Muscle layer of colon (tissue), 2 donors: Measurements from ENCODE around the gene TRIML1.
"Not testable (repeated sequence)": the region's sequence is repeated elsewhere in the genome, so short reads cannot be mapped to it uniquely, and the experiment has no call there.

Source experiments
- H3K27ac ChIP-seq: one replicate; pipeline ENCODE4 v1.7.0; 2013; ENCODE audit warnings: low read depth, mild to moderate bottlenecking, low read length, moderate library complexity
- H3K27me3 ChIP-seq, 2 donors: one replicate each; pipeline ENCODE4 v1.7.0; 2013; ENCODE audit warnings: low read length in 2 of 2, mild to moderate bottlenecking in 2 of 2; ENCODE audit not compliant: insufficient read depth in 2 of 2, control insufficient read depth in 1 of 2
- H3K36me3 ChIP-seq: one replicate; pipeline ENCODE4 v1.7.0; 2013; ENCODE audit warnings: mild to moderate bottlenecking, low read length; ENCODE audit not compliant: insufficient read depth
- H3K4me1 ChIP-seq: one replicate; pipeline ENCODE4 v1.7.0; 2013; ENCODE audit warnings: mild to moderate bottlenecking, low read length; ENCODE audit not compliant: insufficient read depth
- H3K4me3 ChIP-seq, 2 donors: one replicate each; pipeline ENCODE4 v1.7.0; 2013; ENCODE audit warnings: low read length in 2 of 2, low read depth in 1 of 2, mild to moderate bottlenecking in 1 of 2, moderate library complexity in 1 of 2
- H3K9ac ChIP-seq: one replicate; pipeline ENCODE4 v1.7.0; 2013; ENCODE audit warnings: low read length
- H3K9me3 ChIP-seq: one replicate; pipeline ENCODE4 v1.7.0; 2013; ENCODE audit warnings: mild to moderate bottlenecking, low read length
- donor health status: abdominal sarcoma.
- donor health status: Adenocarcinoma of cecum.

TRIML1 gene

GRCh38 chr4:188159513-188160226, 20.4 kb downstream of the TRIML1 start:
- H3K27me3 ChIP-seq, H3K4me3 ChIP-seq, H3K36me3 ChIP-seq, H3K9me3 ChIP-seq, H3K4me1 ChIP-seq, H3K27ac ChIP-seq, H3K9ac ChIP-seq: not testable (repeated sequence)

GRCh38 chr4:188160406-188160805, 21.2 kb downstream of the TRIML1 start:
- no peaks in the 10 kb centered on the region for H3K36me3 ChIP-seq

GRCh38 chr4:188161167-188161566, 21.9 kb downstream of the TRIML1 start:
- no peak overlapping the region for H3K9ac ChIP-seq
- H3K4me1 ChIP-seq: no peaks in the 10 kb centered on the region
- no peak overlapping the region for H3K4me3 ChIP-seq
- no peaks in the 10 kb centered on the region for H3K27me3 ChIP-seq
- no peaks in the 10 kb centered on the region for H3K36me3 ChIP-seq
- no peak overlapping the region for H3K27ac ChIP-seq
- H3K9me3 ChIP-seq: no peaks in the 10 kb centered on the region

More at GRCh38 chr4:188160406-188160805, 21.2 kb downstream of the TRIML1 start:
- Histone ChIP-seq H3K9ac (no peak overlapping the region), H3K4me1 (no peaks in the 10 kb centered on the region), H3K27ac (no peak overlapping the region), H3K4me3 (no peak overlapping the region), H3K9me3 (no peaks in the 10 kb centered on the region), H3K27me3 (no peaks in the 10 kb centered on the region)

GRCh38 chr4:188162698-188163097, 23.5 kb downstream of the TRIML1 start:
- no peaks in the 10 kb centered on the region for H3K36me3 ChIP-seq
- H3K27ac ChIP-seq: no peak overlapping the region
- H3K4me3 ChIP-seq: no peak overlapping the region
- no peaks in the 10 kb centered on the region for H3K4me1 ChIP-seq
- H3K9me3 ChIP-seq: no peaks in the 10 kb centered on the region
- no peak overlapping the region for H3K9ac ChIP-seq
- H3K27me3 ChIP-seq: no peaks in the 10 kb centered on the region

GRCh38 chr4:188168726-188169373, 29.6 kb downstream of the TRIML1 start:
- H3K27ac ChIP-seq: no peak overlapping the region
- no peak overlapping the region for H3K9ac ChIP-seq
- no peaks in the 10 kb centered on the region for H3K9me3 ChIP-seq
- no peaks in the 10 kb centered on the region for H3K4me1 ChIP-seq
- H3K27me3 ChIP-seq: no peaks in the 10 kb centered on the region
- no peaks in the 10 kb centered on the region for H3K36me3 ChIP-seq
- H3K4me3 ChIP-seq: no peak overlapping the region

- Histone ChIP-seq H3K9me3 (no peaks in the 10 kb centered on the region), H3K4me3 (no peak overlapping the region), H3K27me3 (no peaks in the 10 kb centered on the region), H3K27ac (no peak overlapping the region), H3K9ac (no peak overlapping the region), H3K4me1 (no peaks in the 10 kb centered on the region), H3K36me3 (no peaks in the 10 kb centered on the region)
These were observed 32.3 kb downstream of the TRIML1 start for GRCh38 chr4:188171551-188171950.

GRCh38 chr4:188175288-188175687, 36.0 kb downstream of the TRIML1 start:
- H3K4me1 ChIP-seq: no peaks in the 10 kb centered on the region
- H3K27me3 ChIP-seq: no peaks in the 10 kb centered on the region
- no peaks in the 10 kb centered on the region for H3K36me3 ChIP-seq
- H3K4me3 ChIP-seq: no peak overlapping the region
- H3K27ac ChIP-seq: no peak overlapping the region
- H3K9me3 ChIP-seq: no peaks in the 10 kb centered on the region
- no peak overlapping the region for H3K9ac ChIP-seq

GRCh38 chr4:188177997-188178675, 38.9 kb downstream of the TRIML1 start:
- Histone ChIP-seq H3K27me3 (no peaks in the 10 kb centered on the region), H3K4me1 (no peaks in the 10 kb centered on the region)

GRCh38 chr4:188178806-188179205, 39.6 kb downstream of the TRIML1 start:
- Histone ChIP-seq H3K36me3 (no peaks in the 10 kb centered on the region), H3K9me3 (no peaks in the 10 kb centered on the region), H3K4me3 (no peak overlapping the region), H3K4me1 (no peaks in the 10 kb centered on the region), H3K9ac (no peak overlapping the region), H3K27me3 (no peaks in the 10 kb centered on the region), H3K27ac (no peak overlapping the region)

More at GRCh38 chr4:188177997-188178675, 38.9 kb downstream of the TRIML1 start:
- Histone ChIP-seq H3K9ac (no peak overlapping the region), H3K36me3 (no peaks in the 10 kb centered on the region), H3K27ac (no peak overlapping the region), H3K4me3 (no peak overlapping the region), H3K9me3 (no peaks in the 10 kb centered on the region)

- H3K27ac ChIP-seq: no peak overlapping the region
- H3K4me3 ChIP-seq: no peak overlapping the region
- H3K27me3 ChIP-seq: no peaks in the 10 kb centered on the region
- H3K9ac ChIP-seq: no peak overlapping the region
- H3K4me1 ChIP-seq: no peaks in the 10 kb centered on the region
- no peaks in the 10 kb centered on the region for H3K9me3 ChIP-seq
- no peaks in the 10 kb centered on the region for H3K36me3 ChIP-seq
These were observed 47.9 kb downstream of the TRIML1 start for GRCh38 chr4:188187106-188187505.

GRCh38 chr4:188190461-188190860, 51.2 kb downstream of the TRIML1 start:
- Histone ChIP-seq H3K27me3 (no peaks in the 10 kb centered on the region), H3K4me1 (no peaks in the 10 kb centered on the region), H3K36me3 (no peaks in the 10 kb centered on the region), H3K27ac (no peak overlapping the region), H3K9me3 (no peaks in the 10 kb centered on the region), H3K9ac (no peak overlapping the region), H3K4me3 (no peak overlapping the region)
